BE2C (cell line): ENCODE data around the gene PARD3.
"Not testable (repeated sequence)": the region's sequence is repeated elsewhere in the genome, so short reads cannot be mapped to it uniquely, and the experiment has no call there.

Experiments used
- DNase-seq: peaks from one replicate; pipeline ENCODE4 v3.0.0-alpha.2; 2020
- H3K27me3 ChIP-seq: fragments of 250-450 bp; sonication (Bioruptor Pico); 2 replicates; pipeline ENCODE4 v1.5.1; 2020; ENCODE audit warnings: mild to moderate bottlenecking
- H3K36me3 ChIP-seq: fragments of 250-450 bp; sonication (Bioruptor Pico); 2 replicates; pipeline ENCODE4 v1.5.1; 2020; ENCODE audit warnings: mild to moderate bottlenecking
- H3K4me1 ChIP-seq: fragments of 250-450 bp; sonication (Bioruptor Pico); 2 replicates; pipeline ENCODE4 v1.5.1; 2020
- H3K4me3 ChIP-seq: 2 replicates; pipeline ENCODE4 v1.5.1; 2011; ENCODE audit warnings: low read depth, low read length
- H3K9me3 ChIP-seq: fragments of 250-450 bp; sonication (Bioruptor Pico); 2 replicates; pipeline ENCODE4 v1.5.1; 2020
- CTCF ChIP-seq: IDR thresholded peaks from 2 replicates; pipeline ENCODE4 v1.5.1; 2012; ENCODE audit warnings: mild to moderate bottlenecking, low read depth, low read length

PARD3 gene

GRCh38 chr10:34432589-34432988 is 382.5 kb downstream of the PARD3 start:
- H3K36me3 ChIP-seq: no peaks in the 10 kb centered on the region
- no peak for TF ChIP-seq CTCF
- no peak for DNase-seq
- no peaks in the 10 kb centered on the region for H3K9me3 ChIP-seq
- no peak overlapping the region for H3K4me3 ChIP-seq
- peaks cover 14% of the 10 kb centered on the region for H3K4me1 ChIP-seq
- no peaks in the 10 kb centered on the region for H3K27me3 ChIP-seq

- Histone ChIP-seq H3K9me3 (no peaks in the 10 kb centered on the region), H3K27me3 (no peaks in the 10 kb centered on the region), H3K36me3 (no peaks in the 10 kb centered on the region), H3K4me1 (peaks cover 14% of the 10 kb centered on the region), H3K4me3 (no peak overlapping the region)
- no peak for TF ChIP-seq CTCF
- DNase-seq: no peak
Observed at GRCh38 chr10:34430685-34431084, 384.4 kb downstream of the PARD3 start.

GRCh38 chr10:34428501-34428900 is 386.6 kb downstream of the PARD3 start:
- Histone ChIP-seq H3K27me3 (no peaks in the 10 kb centered on the region), H3K4me1 (peaks cover 4% of the 10 kb centered on the region), H3K4me3 (no peak overlapping the region), H3K36me3 (no peaks in the 10 kb centered on the region), H3K9me3 (no peaks in the 10 kb centered on the region)
- DNase-seq: no peak
- no peak for TF ChIP-seq CTCF

DNA sequence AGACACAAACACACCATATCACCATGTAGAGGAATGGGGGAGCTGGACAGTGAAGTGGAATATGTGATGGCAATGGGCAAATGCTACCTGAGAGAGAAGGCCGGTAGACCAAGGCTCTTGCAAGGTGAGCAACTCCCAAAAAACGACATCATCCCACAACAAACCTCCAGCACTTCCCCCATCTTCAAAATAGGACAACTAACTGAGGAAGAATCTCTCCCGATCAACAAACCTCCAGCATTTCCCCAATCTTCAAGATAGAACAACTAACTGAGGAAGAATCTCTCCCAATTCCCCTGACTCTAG is 387.2 kb downstream of the PARD3 start:
- no peak for TF ChIP-seq CTCF
- no peaks in the 10 kb centered on the region for H3K9me3 ChIP-seq
- DNase-seq: no peak
- no peaks in the 10 kb centered on the region for H3K27me3 ChIP-seq
- H3K36me3 ChIP-seq: no peaks in the 10 kb centered on the region
- peaks cover 4% of the 10 kb centered on the region for H3K4me1 ChIP-seq
- no peak overlapping the region for H3K4me3 ChIP-seq

DNA sequence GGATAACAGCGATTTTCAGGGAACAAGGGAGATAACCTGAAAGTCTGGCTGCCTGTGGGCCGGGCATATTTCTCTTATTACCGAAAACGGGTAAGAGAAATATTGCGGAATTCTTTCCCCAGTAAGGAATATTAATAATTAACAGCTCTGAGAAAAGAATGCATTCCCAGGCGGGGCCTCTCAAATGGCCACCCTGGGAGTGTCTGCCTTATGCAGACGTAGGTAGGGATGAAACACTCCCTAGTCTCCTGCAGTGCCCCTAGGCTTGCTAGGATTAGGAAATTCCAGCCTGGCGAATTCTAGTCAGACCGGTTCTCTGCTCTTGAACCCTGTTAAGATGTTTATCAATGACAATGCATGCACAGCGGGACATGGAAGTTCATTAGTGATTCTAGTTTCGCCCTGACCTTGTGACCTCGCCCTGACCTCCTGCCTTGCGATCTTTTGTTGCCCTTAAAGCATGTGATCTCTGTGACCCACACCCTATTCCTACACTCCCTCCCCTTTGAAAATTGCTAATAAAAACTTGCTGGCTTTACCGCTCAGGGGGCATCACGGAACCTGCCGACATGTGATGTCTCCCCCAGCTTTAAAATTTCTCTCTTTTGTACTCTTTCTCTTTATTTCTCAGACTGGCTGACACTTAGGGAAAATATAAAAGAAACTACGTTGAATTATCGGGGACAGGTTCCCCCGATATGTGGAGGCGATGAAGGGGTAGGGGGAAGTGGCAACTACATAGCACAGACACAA is 387.8 kb downstream of the PARD3 start:
- not testable (repeated sequence) for H3K4me1 ChIP-seq, H3K36me3 ChIP-seq, H3K27me3 ChIP-seq, H3K9me3 ChIP-seq, DNase-seq, H3K4me3 ChIP-seq

- not testable (repeated sequence) for H3K36me3 ChIP-seq, H3K4me1 ChIP-seq, H3K27me3 ChIP-seq, H3K9me3 ChIP-seq, H3K4me3 ChIP-seq, DNase-seq
Observed at GRCh38 chr10:34426538-34427157, 388.4 kb downstream of the PARD3 start.

DNA sequence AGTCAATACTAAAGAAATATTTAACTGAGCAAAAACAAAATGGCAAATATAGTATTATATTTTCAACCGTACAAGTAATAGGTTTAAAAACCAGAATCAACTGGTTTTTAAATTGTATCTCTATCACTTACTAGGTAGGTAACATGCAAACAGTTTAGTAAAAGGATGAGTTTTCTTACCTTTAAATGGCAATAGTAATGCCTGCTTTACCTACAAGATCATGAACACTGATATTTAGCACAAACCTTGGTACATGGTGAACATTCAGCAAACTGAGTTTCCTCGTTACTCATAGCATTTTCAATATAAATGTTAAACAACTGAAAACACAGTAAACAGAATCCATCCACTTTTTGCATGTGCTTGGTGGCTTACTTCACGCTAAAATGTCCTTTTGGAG is 389.1 kb downstream of the PARD3 start:
- Histone ChIP-seq H3K27me3 (no peaks in the 10 kb centered on the region), H3K4me3 (no peak overlapping the region), H3K9me3 (no peaks in the 10 kb centered on the region), H3K4me1 (peaks cover 7% of the 10 kb centered on the region), H3K36me3 (no peaks in the 10 kb centered on the region)
- no peak for TF ChIP-seq CTCF
- DNase-seq: no peak
